Measurements from ENCODE around the gene FAM210A.
"Not testable (repeated sequence)": the region's sequence is repeated elsewhere in the genome, so short reads cannot be mapped to it uniquely, and the experiment has no call there.

The FAM210A gene

DNA sequence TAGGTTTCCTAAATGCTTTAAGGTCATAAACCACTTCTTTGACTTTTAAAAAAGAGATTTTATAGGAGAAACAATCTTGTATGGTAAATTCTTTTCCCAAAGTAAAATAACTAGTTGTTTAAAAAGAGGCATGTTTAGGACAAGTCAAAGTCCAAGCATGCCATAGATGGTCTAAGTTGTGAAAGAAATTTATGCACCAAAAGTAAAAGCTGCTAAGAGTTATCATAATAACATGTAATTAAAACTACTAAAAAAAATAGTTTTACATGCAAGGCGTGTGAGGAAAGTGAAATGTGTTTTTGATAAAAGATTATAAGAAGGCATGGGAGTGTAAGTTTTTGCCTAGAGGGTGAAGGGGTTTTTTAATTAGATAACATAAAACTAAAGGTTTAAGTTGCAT lies 22.5 kb downstream of the FAM210A start:
- DNase-seq (ENCODE audit: low spot score) = no peak

DNA sequence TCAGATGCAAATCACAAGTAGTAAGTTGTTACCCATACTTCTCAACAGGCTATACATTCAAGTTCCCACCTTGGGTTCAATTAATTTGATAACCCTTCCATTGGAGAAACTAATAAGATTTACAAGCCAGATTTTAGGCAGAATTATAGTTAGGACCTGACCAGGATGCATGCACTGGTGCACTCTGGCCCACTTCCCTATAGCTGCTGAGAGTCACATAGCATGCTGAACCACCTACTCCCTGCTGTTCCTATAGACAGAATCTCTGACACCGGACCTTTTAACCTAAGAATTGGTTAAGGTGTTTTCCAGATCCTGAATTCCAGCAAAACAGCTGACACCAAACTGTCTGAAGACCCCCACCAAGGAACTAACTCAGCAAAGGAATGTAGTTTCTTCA lies 26.2 kb downstream of the FAM210A start:
- DNase-seq (ENCODE audit: low spot score) = no peak

DNA sequence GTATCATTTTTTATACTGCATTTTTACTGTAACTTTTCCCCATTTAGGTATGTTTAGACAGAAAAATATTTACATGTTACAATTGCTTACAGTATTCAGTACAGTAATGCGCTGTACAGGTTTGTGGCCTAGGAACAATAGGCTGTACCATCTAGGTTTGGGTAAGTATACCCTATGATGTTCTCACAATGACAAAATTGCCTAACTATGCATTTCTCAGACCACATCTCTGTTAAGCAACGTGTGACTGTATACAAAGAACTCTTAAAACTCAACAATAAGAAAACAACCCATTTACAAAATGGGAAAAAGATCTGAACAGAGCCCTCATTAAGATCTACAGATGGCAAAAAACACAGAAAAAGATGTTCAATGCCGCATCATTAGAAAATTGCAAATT lies 29.4 kb downstream of the FAM210A start:
- DNase-seq (ENCODE audit: low spot score) = no peak

DNA sequence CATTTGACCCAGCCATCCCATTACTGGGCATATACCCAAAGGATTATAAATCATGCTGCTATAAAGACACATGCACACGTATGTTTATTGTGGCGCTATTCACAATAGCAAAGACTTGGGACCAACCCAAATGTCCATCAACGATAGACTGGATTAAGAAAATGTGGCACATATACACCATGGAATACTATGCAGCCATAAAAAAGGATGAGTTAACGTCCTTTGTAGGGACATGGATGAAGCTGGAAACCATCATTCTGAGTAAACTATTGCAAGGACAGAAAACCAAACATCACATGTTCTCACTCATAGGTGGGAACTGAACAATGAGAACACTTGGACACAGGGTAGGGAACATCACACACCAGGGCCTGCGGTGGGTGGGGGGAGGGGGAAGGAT lies 31.0 kb downstream of the FAM210A start:
- DNase-seq (ENCODE audit: low spot score) = not testable (repeated sequence)

DNA sequence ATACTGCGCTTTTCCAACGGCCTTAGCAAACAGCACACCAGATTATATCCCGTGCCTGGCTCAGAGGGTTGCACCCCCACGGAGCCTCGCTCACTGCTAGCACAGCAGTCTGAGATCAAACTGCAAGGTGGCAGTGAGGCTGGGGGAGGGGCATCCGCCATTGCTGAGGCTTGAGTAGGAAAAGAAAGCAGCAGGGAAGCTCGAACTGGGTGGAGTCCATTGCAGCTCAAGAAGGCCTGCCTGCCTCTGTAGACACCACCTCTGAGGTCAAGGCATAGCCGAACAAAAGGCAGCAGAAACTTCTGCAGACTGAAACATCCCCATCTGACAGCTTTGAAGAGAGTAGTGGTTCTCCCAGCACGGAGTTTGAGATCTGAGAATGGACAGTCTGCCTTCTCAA lies 36.3 kb downstream of the FAM210A start:
- DNase-seq (ENCODE audit: low spot score) = not testable (repeated sequence)

DNA sequence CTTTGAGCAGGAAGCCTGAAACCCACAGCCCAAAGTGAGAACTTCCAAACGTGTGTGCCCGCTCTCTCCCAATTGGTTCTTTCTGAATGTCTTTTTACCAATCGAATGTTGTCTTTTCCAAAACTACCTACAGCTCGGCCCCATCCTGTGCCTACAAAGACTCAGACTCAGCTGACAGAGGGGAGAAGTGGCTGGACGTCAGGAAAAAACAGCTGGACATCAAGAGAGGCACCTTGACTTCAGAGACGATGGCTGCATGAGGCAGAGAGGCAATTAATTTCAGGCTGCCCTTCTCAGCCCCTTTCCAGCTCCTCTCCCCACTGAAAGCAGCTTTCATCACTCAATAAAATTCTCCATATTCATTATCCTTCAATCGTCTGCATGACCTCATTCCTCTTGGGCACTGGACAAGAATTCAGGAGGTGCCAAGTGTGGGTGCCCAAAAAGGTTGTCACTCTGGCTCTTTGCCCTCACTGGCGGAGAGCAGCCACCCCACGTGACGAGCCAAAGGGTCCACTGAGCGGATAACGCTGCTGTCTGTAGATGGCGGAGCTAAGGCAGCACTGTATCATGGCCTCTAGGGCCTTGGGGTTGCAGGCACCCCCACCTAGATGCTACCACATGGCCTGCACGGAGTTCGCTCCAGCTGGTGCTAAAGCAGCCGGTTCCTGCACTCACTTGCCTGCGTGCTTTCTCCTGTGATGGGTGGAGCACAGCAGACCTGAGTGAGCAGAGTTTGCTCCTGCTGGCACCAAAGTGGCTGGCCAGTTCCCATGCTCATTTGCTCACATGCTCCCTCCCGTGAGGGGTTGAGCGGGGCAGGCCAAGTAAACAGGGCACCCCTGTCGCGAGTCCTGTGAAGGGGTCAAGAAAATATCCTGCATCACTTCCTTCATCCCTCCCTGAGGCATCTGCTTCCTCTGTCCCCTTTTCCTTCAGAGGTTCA lies 37.9 kb downstream of the FAM210A start:
- no peak for DNase-seq (ENCODE audit: low spot score)

DNA sequence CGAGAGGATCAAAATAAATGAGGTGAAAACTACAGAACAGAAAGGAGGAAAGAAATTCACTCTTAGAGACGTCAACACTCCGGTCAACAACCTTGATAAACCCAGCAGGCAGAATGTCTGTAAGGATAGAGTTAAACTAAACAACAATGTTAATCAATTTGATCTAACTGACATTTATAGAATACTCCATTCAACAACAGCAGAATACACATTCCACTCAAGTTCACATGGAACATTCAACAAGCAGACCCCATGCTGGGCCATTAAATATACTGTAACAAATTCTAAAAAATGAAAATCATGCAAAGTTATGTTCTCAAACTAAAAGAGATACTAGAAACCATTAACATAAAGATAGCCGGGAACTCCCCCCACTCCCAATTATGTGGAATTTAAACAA lies 41.8 kb downstream of the FAM210A start:
- DNase-seq (ENCODE audit: low spot score) = no peak

DNA sequence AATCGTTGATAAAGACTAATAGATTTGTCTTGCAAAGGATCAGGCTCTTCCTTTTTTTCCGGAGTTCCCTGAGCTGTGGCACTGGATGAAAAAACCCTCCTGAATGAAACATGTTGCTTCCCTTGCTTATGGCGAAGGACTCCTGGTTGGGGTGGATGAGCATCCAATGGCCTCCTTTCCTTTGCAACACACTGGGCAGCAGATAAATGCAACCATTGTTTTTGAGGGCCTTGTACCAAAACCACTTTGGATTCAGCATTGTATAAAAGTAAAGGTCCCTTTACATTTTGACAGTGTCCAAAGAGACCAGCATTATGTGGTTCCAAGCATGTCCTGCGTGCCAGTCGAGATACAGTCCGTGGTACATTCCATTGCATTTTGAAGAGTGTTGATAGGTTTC lies 44.7 kb downstream of the FAM210A start:
- DNase-seq (ENCODE audit: low spot score) = peak; percentile 22

DNA sequence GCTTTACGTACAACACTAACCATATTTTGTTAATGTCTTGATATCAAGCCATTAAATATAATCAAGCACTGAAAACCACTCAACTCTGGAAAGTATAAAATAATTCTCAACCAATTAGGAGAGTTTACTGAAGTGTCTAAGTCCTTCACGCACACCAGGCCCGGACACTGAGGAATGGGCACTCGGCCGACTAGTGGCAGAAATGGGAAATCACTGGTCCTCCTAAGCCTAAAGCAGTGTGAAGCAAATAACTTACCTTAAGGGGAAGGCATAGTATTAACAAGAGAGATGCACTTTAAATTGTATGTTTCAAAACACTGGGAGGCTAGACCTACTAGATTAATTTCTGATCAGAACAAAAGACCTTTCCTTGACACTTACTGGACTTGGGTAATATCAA lies 45.7 kb downstream of the FAM210A start:
- peak; percentile 33 for DNase-seq (ENCODE audit: low spot score)

DNA sequence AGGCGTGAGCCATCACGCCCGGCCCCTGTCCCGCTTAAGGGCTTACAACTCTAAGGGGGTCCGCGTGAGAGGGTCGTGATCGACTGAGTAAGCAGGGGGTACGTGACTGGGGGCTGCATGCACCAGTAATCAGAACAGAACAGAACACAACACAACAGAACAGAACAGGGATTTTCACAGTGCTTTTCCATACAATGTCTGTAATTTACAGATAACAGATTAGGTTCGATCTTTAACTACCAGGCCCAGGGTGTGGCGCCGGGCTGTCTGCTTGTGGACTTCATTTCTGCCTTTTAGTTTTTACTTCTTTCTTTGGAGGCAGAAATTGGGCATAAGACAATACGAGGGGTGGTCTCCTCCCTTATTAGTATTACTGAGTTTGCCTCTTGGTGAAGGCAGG lies 49.0 kb downstream of the FAM210A start:
- DNase-seq (ENCODE audit: low spot score) = not testable (repeated sequence)

DNA sequence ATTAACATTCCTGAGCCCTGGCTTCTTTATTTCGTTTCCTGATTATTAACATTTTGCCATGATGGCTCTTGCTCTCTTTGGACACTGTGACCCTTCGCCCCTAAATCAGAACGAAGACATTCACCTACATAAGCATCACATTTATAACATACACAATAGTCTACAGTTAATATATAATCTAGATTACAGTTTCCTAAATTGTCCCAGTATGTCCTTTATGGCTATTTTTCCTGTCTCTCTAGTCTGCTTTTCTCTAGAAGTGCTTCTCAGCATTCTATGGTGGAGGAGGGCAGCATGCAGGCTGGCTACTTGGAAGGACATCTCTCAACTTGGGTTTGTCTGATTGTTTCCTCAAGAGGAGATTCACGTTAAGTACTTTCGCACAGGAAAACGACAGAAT lies 49.9 kb downstream of the FAM210A start:
- DNase-seq (ENCODE audit: low spot score) = no peak

DNA sequence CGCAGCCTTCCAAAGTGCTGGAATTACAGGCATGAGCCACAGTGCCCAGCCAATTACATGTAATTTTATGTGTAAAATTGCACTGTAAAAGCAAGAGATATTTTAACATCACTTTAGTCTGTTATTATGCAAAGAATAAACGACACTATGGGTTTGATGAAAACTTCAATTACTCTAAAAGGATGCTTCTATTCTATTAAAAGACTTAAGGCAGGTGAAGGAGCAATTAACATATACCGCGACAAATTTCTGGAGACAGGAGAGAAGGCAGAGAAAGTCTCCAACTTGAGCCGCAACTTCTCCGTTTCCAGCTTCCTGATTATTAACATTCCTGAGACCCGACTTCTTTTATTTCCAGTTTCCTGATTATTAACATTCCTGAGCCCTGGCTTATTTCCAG lies 53.7 kb downstream of the FAM210A start:
- DNase-seq (ENCODE audit: low spot score) = no peak

DNA sequence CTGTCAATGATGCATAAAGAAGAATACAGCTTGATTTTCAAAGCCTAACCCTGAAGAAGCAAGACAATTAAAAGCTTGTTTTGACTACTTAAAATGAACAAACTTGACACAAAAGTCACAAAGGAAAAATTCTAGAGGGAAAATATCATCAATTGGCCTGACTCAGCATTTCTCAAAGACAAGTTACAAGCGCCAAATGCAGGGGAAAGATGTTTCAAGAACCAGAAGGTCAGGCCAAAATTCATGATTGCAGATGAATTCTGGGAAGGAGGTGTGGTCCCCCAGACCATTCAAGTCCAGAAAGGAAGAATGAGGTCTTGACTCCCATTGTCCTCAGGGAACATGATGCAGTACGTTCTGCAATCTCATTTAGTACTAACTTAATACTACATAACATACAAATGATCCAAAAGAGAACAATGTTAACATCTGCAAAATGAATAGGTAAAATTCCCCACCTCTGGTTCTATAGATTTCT lies 64.5 kb downstream of the FAM210A start:
- no peak for DNase-seq (ENCODE audit: low spot score)

DNA sequence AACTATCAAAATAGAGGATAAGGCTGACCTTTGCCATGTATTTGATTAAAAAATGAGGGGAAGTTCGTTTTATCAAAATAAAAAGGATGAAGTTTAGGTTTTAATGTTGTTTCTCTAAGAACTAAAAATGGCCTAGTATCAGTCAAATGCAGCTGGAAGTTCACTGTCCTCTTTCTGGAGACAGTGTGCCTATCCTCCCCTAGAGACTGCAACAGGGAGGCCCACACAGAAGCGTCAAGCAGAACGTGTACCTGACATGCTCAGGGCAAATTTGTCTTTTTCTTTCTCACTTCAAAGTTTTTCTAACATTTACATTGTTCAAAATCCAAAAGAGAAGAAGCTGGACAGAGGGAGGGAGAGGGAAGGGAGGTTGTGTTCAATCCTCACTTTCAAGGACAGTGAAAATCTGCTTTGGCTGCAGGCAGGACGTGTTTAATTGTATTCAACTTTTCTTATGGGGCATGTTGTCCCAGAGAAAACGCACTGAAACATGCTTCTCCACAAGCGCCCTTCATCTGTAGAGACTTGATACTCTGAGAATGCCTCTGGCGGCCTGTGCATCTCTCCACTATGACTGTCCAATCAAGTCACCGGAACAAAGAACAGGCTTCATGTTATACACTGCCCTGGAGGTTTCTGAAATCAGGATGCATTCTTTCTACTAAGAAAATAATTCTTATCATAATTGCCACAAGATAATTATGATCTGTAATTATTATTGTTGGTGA lies 65.1 kb downstream of the FAM210A start:
- no peak for DNase-seq (ENCODE audit: low spot score)

DNA sequence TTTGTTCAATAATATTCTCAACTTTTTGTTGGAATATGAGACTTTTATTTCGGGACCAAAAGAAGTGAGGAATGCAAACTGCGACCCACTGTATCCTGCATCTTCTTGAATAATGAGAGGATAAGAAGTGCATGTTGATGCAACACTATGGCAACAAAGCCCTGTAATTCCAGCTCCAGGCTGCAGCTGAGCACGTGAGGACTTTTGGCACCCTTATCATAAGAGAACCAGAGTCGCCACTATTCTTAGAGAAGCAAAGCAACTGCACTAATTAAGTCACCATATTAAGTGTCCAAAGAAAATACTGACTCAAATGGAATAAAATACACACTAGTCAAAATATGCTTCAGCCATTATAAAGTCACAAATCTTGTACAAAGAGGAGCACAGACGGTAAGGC lies 65.8 kb downstream of the FAM210A start:
- DNase-seq (ENCODE audit: low spot score) = peak; percentile 27

DNA sequence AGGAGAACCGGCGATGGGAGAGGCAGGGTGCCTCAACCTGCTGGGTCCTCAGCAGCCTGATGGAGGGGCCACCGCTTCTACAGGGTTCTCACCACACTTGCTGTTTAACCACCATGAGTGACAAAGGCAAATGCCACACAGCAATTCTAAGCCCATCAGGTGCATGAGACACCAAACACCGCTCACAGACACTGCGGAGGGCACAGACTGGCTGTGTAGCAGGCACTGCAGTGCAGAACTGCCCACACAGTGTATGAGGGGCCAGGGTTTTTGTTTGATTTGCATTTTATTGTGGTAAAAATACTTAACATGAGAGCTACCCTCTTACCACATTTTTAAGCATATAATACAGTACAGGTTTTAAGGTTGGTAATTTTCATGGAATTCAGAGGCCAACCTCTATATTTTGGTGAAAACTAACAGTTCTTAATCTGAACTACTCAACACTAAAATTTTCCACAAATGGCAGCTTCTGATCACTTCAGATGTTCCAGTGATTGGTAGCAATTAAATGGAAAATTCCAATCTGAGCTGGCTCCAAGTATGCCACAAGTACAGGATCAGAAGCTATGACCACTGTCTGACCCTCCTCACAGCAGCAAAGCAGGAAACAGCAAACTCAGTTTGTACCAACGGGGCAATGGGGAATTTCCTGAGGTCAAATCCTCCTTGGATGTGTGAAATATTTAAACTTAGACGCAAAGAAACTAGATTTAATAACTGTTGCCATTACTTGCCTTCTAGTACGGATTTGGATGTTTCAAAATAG lies 67.7 kb downstream of the FAM210A start:
- peak; percentile 12 for DNase-seq (ENCODE audit: low spot score)

DNA sequence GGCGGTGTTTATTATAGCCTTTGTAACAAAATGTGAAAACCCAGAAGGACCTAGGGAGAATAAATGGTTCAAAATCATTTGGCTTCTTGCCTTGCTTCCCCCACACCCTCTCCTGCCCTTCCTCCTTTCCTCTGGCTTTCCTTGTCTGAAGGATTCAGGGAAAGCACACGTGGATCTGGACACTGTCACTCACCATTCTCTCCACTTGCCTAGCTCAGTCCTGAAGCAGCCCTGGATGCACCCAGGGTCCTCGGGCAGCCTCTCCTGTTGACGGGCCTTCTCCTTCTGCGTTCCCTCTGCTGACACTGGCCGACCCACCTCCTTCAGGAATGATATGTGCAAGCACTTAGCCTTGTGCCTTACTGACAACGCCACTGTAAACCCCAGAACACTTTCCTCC lies 68.4 kb downstream of the FAM210A start:
- no peak for DNase-seq (ENCODE audit: low spot score)

DNA sequence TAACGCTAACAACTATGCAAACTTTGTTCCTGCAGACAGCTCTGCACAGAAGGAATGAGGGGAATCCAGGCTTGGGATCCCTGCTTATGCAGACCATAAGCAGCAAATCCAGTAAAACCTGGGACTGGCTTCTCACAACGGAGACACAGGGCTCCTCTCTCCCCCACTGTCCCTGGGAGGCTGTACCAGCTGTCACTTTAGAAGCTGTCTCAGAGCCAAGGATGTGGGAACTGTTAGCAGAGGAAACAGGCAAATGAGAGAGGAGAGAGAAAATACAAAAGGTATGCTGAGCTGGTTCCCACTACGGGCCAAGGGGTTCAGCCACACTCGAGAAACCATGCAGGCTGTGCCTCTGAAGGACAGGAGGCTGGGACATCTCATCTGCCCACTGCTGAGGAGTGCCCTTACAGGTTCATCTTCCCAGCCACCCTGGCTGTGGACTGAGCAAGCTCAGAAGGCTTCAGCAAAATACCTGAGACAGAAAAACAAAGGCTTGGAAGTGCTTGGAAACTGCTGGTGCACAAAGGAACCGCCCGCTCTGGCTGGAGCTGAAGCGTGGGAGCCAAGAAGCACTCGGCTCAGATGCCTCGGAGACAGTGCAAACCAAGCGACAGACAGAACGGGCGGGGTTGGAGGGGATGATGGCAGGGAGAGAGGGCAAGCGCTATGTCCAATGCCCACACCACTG lies 72.5 kb downstream of the FAM210A start:
- DNase-seq (ENCODE audit: low spot score) = peak; percentile 62

DNA sequence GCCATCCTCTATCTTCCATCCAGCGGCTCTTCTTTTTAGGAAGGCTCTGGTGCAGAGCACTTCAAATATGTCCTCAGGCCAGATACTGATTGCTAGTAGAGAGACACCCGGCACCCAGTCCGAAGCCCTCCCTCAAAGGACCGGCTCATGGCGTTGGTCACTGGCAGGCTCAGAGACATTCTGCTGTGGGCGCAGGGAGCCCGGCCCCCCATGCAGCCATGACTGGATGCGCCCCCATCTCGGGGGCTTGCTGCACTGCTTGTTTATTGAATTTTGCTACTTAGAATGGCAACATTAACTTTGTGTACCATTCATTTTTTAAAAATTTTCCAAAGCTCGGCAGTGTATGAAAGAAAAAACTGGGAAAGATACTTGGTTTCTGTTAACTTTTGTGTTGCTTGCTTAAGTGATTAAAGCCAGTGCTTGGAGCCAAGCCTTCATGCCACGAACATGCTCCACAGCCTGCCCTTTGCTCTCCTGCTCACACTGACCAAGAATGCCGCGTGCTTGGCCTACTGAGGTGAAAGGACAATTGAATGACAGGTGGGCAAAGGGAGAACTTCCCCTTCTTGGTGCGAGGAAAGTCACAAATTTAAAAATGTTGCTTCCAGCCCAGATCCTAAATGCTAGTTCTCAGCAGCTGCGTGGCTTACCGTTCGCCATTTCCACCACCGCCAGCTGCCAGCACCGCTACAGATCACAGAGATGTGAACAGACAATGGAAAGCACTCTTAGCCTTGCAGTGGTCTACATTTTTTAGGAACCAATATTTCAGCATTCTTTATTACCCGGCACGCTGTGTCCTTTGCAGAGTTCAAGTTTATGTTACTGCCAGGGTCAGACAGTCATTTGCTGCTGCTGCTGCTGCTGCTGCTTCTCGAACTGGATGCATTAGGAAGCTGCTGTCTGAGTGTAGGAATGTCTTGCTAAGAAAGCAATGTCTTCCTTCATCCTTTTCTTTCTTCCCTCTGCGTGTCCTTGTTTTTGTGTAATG lies 76.7 kb downstream of the FAM210A start:
- DNase-seq (ENCODE audit: low spot score) = no peak

DNA sequence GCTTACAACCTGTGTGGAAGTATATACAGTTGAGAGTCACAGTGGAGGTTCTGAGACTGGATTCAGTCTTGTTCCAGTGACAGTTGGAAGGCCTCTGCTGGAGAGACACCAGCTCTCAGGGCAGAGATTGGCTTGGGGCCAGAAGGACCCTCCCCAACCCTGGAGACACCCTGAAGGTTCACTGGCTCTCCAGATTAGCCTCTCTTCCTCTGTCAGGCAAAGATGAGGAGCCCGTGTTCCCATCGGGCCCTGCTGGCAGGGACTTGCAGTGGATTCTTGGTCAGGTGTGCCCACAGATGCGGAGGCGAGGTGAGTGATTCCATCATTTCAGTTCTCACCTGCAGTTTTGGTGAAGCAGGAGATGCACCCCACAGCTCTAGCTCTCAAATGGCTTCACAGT lies 78.6 kb downstream of the FAM210A start:
- DNase-seq (ENCODE audit: low spot score) = no peak

DNA sequence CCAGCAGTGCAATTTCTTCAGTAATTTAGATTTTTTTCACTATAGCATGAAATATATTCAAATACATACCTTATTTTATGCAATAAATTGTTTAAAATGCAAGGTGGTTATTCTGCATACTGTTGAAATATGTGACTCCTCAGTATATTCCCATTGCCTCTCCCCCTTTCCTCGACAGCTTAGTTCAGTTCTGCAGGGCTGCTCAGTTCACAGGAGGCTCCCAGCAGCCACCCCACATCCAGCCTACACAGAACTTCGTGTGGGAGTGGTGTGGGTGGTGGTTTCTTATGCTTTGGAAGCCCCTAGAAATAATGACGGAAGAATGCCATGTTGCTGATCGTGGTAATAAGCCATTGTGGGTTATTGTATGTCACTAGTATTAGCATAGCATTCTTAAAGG lies 79.7 kb downstream of the FAM210A start:
- DNase-seq (ENCODE audit: low spot score) = no peak
